ENCODE measurements around the gene LRRC45. TPM values are rescaled to one million over a fixed set of nuclear protein-coding genes. Genes with fewer than 3 reads are reported as not detected.

LRRC45 gene
- total and polyA plus RNA-seq, 9 donors = 0.67 to 16.4 (median 7.1) TPM

- no peak overlapping the region for H3K4me3 ChIP-seq
- H3K36me3 ChIP-seq = no peaks in the 10 kb centered on the region
- intact Hi-C loops (cut with DNase I) = loop anchor here in 1 of 4 donors (5.0 kb wide), 1 partner anchor 41 kb away; the partner anchor contains the start of gene NOTUM
- TF ChIP-seq EP300 (IDR thresholded peaks at IDR 0.05) (no peak), CTCF (IDR thresholded peaks at IDR 0.05) (no peak), POLR2A (IDR thresholded peaks at IDR 0.05) (no peak)
- H3K9me3 ChIP-seq = no peaks in the 10 kb centered on the region
- no peak overlapping the region for H3K27ac ChIP-seq
- peaks cover 7% of the 10 kb centered on the region for H3K4me1 ChIP-seq (ENCODE audit: insufficient read depth)
- WGBS, 3 donors = 19 to 27% (median 23%) methylated on average over 42 to 53 of the region's 53 CpGs
- no peaks in the 10 kb centered on the region for H3K27me3 ChIP-seq
- DNase-seq = peak; percentile 68 to 80 (median 79)
Measured at GRCh38 chr17:82003411-82004381, 19.4 kb upstream of the LRRC45 start.

GRCh38 chr17:82004517-82005455 lies 18.3 kb upstream of the LRRC45 start:
- no peaks in the 10 kb centered on the region for H3K27me3 ChIP-seq
- no peak overlapping the region for H3K4me3 ChIP-seq
- 91 to 94% (median 92%) methylated on average over 39 to 41 of the region's 41 CpGs for WGBS, 3 donors
- intact Hi-C loops (cut with DNase I) = loop anchor here in 1 of 4 donors (5.0 kb wide), 1 partner anchor 42 kb away; the partner anchor contains the start of gene NOTUM
- H3K27ac ChIP-seq = no peak overlapping the region
- TF ChIP-seq POLR2A (IDR thresholded peaks at IDR 0.05) = no peak
- no peak for TF ChIP-seq CTCF (IDR thresholded peaks at IDR 0.05)
- TF ChIP-seq EP300 (IDR thresholded peaks at IDR 0.05) = no peak
- H3K4me1 ChIP-seq (ENCODE audit: insufficient read depth) = peaks cover 7% of the 10 kb centered on the region
- H3K36me3 ChIP-seq = no peaks in the 10 kb centered on the region
- no peak for DNase-seq
- no peaks in the 10 kb centered on the region for H3K9me3 ChIP-seq

GRCh38 chr17:82005701-82006348 lies 17.3 kb upstream of the LRRC45 start:
- no peaks in the 10 kb centered on the region for H3K36me3 ChIP-seq
- H3K4me3 ChIP-seq = no peak overlapping the region
- no peak overlapping the region for H3K27ac ChIP-seq
- H3K9me3 ChIP-seq = no peaks in the 10 kb centered on the region
- DNase-seq = no peak
- WGBS, 3 donors = 74 to 79% (median 78%) methylated on average over 30 of the region's 30 CpGs
- no peak for TF ChIP-seq POLR2A (IDR thresholded peaks at IDR 0.05)
- no peak for TF ChIP-seq CTCF (IDR thresholded peaks at IDR 0.05)
- TF ChIP-seq EP300 (IDR thresholded peaks at IDR 0.05) = no peak
- intact Hi-C loops (cut with DNase I) = no loop called here
- H3K27me3 ChIP-seq = no peaks in the 10 kb centered on the region
- peaks cover 7% of the 10 kb centered on the region for H3K4me1 ChIP-seq (ENCODE audit: insufficient read depth)
